Measurements from ENCODE around the gene DEPDC1. TPM values are rescaled to one million over a fixed set of nuclear protein-coding genes. Genes with fewer than 3 reads are reported as not detected.

The DEPDC1 gene
- total RNA-seq, 1 donor, result 0.10 TPM

- H3K4me3 ChIP-seq (ENCODE audit: low read length), result no peak overlapping the region
- no peaks in the 10 kb centered on the region for H3K27me3 ChIP-seq (ENCODE audit: insufficient read depth, low read length)
- H3K9me3 ChIP-seq (ENCODE audit: low read depth, low read length), result no peaks in the 10 kb centered on the region
- H3K4me1 ChIP-seq (ENCODE audit: insufficient read depth, low read length), result peaks cover 10% of the 10 kb centered on the region
Measured at GRCh38 chr1:68453060-68453670, 43.7 kb downstream of the DEPDC1 start.

- no peaks in the 10 kb centered on the region for H3K27me3 ChIP-seq (ENCODE audit: insufficient read depth, low read length)
- no peaks in the 10 kb centered on the region for H3K9me3 ChIP-seq (ENCODE audit: low read depth, low read length)
- peaks cover 10% of the 10 kb centered on the region for H3K4me1 ChIP-seq (ENCODE audit: insufficient read depth, low read length)
- no peak within 1 kb of the TSS for H3K4me3 ChIP-seq (ENCODE audit: low read length)
Measured at GRCh38 chr1:68449901-68450300, 47.0 kb downstream of the DEPDC1 start, which contains the start of gene RPE65. RPE65 (minus strand) TSS chr1:68449954; CDS start chr1:68449905, 49 bp downstream.

- Histone ChIP-seq H3K27me3 (ENCODE audit: insufficient read depth, low read length) (no peaks in the 10 kb centered on the region), H3K4me3 (ENCODE audit: low read length) (no peak overlapping the region), H3K4me1 (ENCODE audit: insufficient read depth, low read length) (peaks cover 10% of the 10 kb centered on the region), H3K9me3 (ENCODE audit: low read depth, low read length) (no peaks in the 10 kb centered on the region)
Measured at GRCh38 chr1:68448365-68448764, 48.5 kb downstream of the DEPDC1 start.

GRCh38 chr1:68445709-68446108 is 51.2 kb downstream of the DEPDC1 start:
- Histone ChIP-seq H3K9me3 (ENCODE audit: low read depth, low read length) (no peaks in the 10 kb centered on the region), H3K4me1 (ENCODE audit: insufficient read depth, low read length) (peaks cover 14% of the 10 kb centered on the region), H3K4me3 (ENCODE audit: low read length) (no peak overlapping the region), H3K27me3 (ENCODE audit: insufficient read depth, low read length) (no peaks in the 10 kb centered on the region)

- peaks cover 8% of the 10 kb centered on the region for H3K4me1 ChIP-seq (ENCODE audit: insufficient read depth, low read length)
Measured at GRCh38 chr1:68442822-68443556, 53.9 kb downstream of the DEPDC1 start.

GRCh38 chr1:68442006-68442405 is 54.9 kb downstream of the DEPDC1 start:
- H3K9me3 ChIP-seq (ENCODE audit: low read depth, low read length), result no peaks in the 10 kb centered on the region
- no peak overlapping the region for H3K4me3 ChIP-seq (ENCODE audit: low read length)
- no peaks in the 10 kb centered on the region for H3K27me3 ChIP-seq (ENCODE audit: insufficient read depth, low read length)
- H3K4me1 ChIP-seq (ENCODE audit: insufficient read depth, low read length), result peaks cover 9% of the 10 kb centered on the region

More at GRCh38 chr1:68442822-68443556, 53.9 kb downstream of the DEPDC1 start:
- H3K27me3 ChIP-seq (ENCODE audit: insufficient read depth, low read length), result no peaks in the 10 kb centered on the region
- H3K9me3 ChIP-seq (ENCODE audit: low read depth, low read length), result no peaks in the 10 kb centered on the region
- no peak overlapping the region for H3K4me3 ChIP-seq (ENCODE audit: low read length)

- Histone ChIP-seq H3K4me1 (ENCODE audit: insufficient read depth, low read length) (peaks cover 17% of the 10 kb centered on the region), H3K9me3 (ENCODE audit: low read depth, low read length) (no peaks in the 10 kb centered on the region), H3K27me3 (ENCODE audit: insufficient read depth, low read length) (no peaks in the 10 kb centered on the region), H3K4me3 (ENCODE audit: low read length) (no peak overlapping the region)
Measured at GRCh38 chr1:68438310-68438709, 58.6 kb downstream of the DEPDC1 start.

GRCh38 chr1:68433395-68433794 is 63.5 kb downstream of the DEPDC1 start:
- H3K9me3 ChIP-seq (ENCODE audit: low read depth, low read length), result no peaks in the 10 kb centered on the region

GRCh38 chr1:68431076-68431475 is 65.8 kb downstream of the DEPDC1 start:
- Histone ChIP-seq H3K9me3 (ENCODE audit: low read depth, low read length) (no peaks in the 10 kb centered on the region), H3K4me1 (ENCODE audit: insufficient read depth, low read length) (peaks cover 26% of the 10 kb centered on the region), H3K27me3 (ENCODE audit: insufficient read depth, low read length) (no peaks in the 10 kb centered on the region), H3K4me3 (ENCODE audit: low read length) (no peak overlapping the region)

More at GRCh38 chr1:68433395-68433794, 63.5 kb downstream of the DEPDC1 start:
- Histone ChIP-seq H3K27me3 (ENCODE audit: insufficient read depth, low read length) (no peaks in the 10 kb centered on the region), H3K4me3 (ENCODE audit: low read length) (no peak overlapping the region), H3K4me1 (ENCODE audit: insufficient read depth, low read length) (peaks cover 31% of the 10 kb centered on the region)

- H3K9me3 ChIP-seq (ENCODE audit: low read depth, low read length), result no peaks in the 10 kb centered on the region
- no peak overlapping the region for H3K4me3 ChIP-seq (ENCODE audit: low read length)
- H3K27me3 ChIP-seq (ENCODE audit: insufficient read depth, low read length), result no peaks in the 10 kb centered on the region
- H3K4me1 ChIP-seq (ENCODE audit: insufficient read depth, low read length), result peaks cover 26% of the 10 kb centered on the region
Measured at GRCh38 chr1:68429233-68429808, 67.6 kb downstream of the DEPDC1 start.

- Histone ChIP-seq H3K4me1 (ENCODE audit: insufficient read depth, low read length) (peaks cover 15% of the 10 kb centered on the region), H3K27me3 (ENCODE audit: insufficient read depth, low read length) (no peaks in the 10 kb centered on the region), H3K4me3 (ENCODE audit: low read length) (no peak overlapping the region), H3K9me3 (ENCODE audit: low read depth, low read length) (no peaks in the 10 kb centered on the region)
Measured at GRCh38 chr1:68426594-68426993, 70.3 kb downstream of the DEPDC1 start.

Other genes with a start within 250 kb of the DEPDC1 start
- gene RPE65, start 47.1 kb downstream of the DEPDC1 start, total RNA-seq, result 0.10 TPM

All from mononuclear cell (primary cell).